Neural cell (in vitro differentiated cells): Measurements from ENCODE around the gene DGKB.

Experiments
- EP300 ChIP-seq: fragments of 450-650 bp; conservative IDR thresholded peaks from 2 replicates; pipeline ENCODE4 v1.6.1; 2014; ENCODE audit warnings: antibody characterized with exemption, mild to moderate bottlenecking, moderate library complexity; ENCODE audit not compliant: poor library complexity, severe bottlenecking
- EZH2 ChIP-seq: fragments of 200-600, 300-800 bp; shearing (Covaris generic), sonication (generic); IDR thresholded peaks from 2 replicates; pipeline ENCODE4 v1.6.1; 2014; ENCODE audit warnings: antibody characterized with exemption, low read length, borderline replicate concordance, mild to moderate bottlenecking; ENCODE audit not compliant: insufficient read depth, poor library complexity, severe bottlenecking
- SMC3 ChIP-seq: fragments of 450-650 bp; conservative IDR thresholded peaks from 2 replicates; pipeline ENCODE4 v1.6.1; 2014; ENCODE audit warnings: antibody characterized with exemption, mild to moderate bottlenecking, moderate library complexity; ENCODE audit not compliant: poor library complexity
- TF ChIP-seq, protein P1 (sequence below): fragments of 450-650 bp; IDR thresholded peaks from 2 replicates; pipeline ENCODE4 v1.5.1; 2014; ENCODE audit warnings: antibody characterized with exemption, mild to moderate bottlenecking, moderate library complexity; ENCODE audit not compliant: poor library complexity, severe bottlenecking
- TF ChIP-seq, protein P2 (sequence below): IDR thresholded peaks from 2 replicates; pipeline ENCODE4 v1.6.1; 2012; ENCODE audit warnings: borderline replicate concordance

- TF ChIP-seq EP300 = no peak
- TF ChIP-seq, protein P1, sequence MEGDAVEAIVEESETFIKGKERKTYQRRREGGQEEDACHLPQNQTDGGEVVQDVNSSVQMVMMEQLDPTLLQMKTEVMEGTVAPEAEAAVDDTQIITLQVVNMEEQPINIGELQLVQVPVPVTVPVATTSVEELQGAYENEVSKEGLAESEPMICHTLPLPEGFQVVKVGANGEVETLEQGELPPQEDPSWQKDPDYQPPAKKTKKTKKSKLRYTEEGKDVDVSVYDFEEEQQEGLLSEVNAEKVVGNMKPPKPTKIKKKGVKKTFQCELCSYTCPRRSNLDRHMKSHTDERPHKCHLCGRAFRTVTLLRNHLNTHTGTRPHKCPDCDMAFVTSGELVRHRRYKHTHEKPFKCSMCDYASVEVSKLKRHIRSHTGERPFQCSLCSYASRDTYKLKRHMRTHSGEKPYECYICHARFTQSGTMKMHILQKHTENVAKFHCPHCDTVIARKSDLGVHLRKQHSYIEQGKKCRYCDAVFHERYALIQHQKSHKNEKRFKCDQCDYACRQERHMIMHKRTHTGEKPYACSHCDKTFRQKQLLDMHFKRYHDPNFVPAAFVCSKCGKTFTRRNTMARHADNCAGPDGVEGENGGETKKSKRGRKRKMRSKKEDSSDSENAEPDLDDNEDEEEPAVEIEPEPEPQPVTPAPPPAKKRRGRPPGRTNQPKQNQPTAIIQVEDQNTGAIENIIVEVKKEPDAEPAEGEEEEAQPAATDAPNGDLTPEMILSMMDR = no peak
- TF ChIP-seq, protein P2, sequence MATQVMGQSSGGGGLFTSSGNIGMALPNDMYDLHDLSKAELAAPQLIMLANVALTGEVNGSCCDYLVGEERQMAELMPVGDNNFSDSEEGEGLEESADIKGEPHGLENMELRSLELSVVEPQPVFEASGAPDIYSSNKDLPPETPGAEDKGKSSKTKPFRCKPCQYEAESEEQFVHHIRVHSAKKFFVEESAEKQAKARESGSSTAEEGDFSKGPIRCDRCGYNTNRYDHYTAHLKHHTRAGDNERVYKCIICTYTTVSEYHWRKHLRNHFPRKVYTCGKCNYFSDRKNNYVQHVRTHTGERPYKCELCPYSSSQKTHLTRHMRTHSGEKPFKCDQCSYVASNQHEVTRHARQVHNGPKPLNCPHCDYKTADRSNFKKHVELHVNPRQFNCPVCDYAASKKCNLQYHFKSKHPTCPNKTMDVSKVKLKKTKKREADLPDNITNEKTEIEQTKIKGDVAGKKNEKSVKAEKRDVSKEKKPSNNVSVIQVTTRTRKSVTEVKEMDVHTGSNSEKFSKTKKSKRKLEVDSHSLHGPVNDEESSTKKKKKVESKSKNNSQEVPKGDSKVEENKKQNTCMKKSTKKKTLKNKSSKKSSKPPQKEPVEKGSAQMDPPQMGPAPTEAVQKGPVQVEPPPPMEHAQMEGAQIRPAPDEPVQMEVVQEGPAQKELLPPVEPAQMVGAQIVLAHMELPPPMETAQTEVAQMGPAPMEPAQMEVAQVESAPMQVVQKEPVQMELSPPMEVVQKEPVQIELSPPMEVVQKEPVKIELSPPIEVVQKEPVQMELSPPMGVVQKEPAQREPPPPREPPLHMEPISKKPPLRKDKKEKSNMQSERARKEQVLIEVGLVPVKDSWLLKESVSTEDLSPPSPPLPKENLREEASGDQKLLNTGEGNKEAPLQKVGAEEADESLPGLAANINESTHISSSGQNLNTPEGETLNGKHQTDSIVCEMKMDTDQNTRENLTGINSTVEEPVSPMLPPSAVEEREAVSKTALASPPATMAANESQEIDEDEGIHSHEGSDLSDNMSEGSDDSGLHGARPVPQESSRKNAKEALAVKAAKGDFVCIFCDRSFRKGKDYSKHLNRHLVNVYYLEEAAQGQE = no peak
- TF ChIP-seq SMC3 = no peak
- no peak for TF ChIP-seq EZH2
Observed at GRCh38 chr7:14510268-14510667, 392.3 kb downstream of the DGKB start.
